BE2C (cell line): ENCODE data around the gene PKP3.
A peak's percentile ranks its signal among the peaks of the same experiment; 100 is the strongest.

ENCODE experiments used
- DNase-seq: peaks from one replicate; pipeline ENCODE4 v3.0.0-alpha.2; 2020
- H3K27me3 ChIP-seq: fragments of 250-450 bp; sonication (Bioruptor Pico); 2 replicates; pipeline ENCODE4 v1.5.1; 2020; ENCODE audit warnings: mild to moderate bottlenecking
- H3K36me3 ChIP-seq: fragments of 250-450 bp; sonication (Bioruptor Pico); 2 replicates; pipeline ENCODE4 v1.5.1; 2020; ENCODE audit warnings: mild to moderate bottlenecking
- H3K4me1 ChIP-seq: fragments of 250-450 bp; sonication (Bioruptor Pico); 2 replicates; pipeline ENCODE4 v1.5.1; 2020
- H3K4me3 ChIP-seq: 2 replicates; pipeline ENCODE4 v1.5.1; 2011; ENCODE audit warnings: low read depth, low read length
- H3K9me3 ChIP-seq: fragments of 250-450 bp; sonication (Bioruptor Pico); 2 replicates; pipeline ENCODE4 v1.5.1; 2020
- CTCF ChIP-seq: IDR thresholded peaks from 2 replicates; pipeline ENCODE4 v1.5.1; 2012; ENCODE audit warnings: mild to moderate bottlenecking, low read depth, low read length

Gene PKP3

GRCh38 chr11:363948-364761 lies 29.9 kb upstream of the PKP3 start:
- Histone ChIP-seq H3K27me3 (peaks cover 7% of the 10 kb centered on the region), H3K4me1 (no peaks in the 10 kb centered on the region), H3K4me3 (no peak overlapping the region), H3K36me3 (no peaks in the 10 kb centered on the region), H3K9me3 (no peaks in the 10 kb centered on the region)
- no peak for TF ChIP-seq CTCF
- peak; percentile 24 for DNase-seq

GRCh38 chr11:364991-365725 lies 28.9 kb upstream of the PKP3 start:
- no peak for TF ChIP-seq CTCF
- H3K9me3 ChIP-seq: no peaks in the 10 kb centered on the region
- H3K36me3 ChIP-seq: no peaks in the 10 kb centered on the region
- peaks cover 8% of the 10 kb centered on the region for H3K27me3 ChIP-seq
- H3K4me1 ChIP-seq: no peaks in the 10 kb centered on the region
- DNase-seq: no peak
- H3K4me3 ChIP-seq: no peak overlapping the region

- no peaks in the 10 kb centered on the region for H3K9me3 ChIP-seq
- no peaks in the 10 kb centered on the region for H3K36me3 ChIP-seq
- no peaks in the 10 kb centered on the region for H3K4me1 ChIP-seq
- DNase-seq: no peak
- no peak overlapping the region for H3K4me3 ChIP-seq
- peaks cover 11% of the 10 kb centered on the region for H3K27me3 ChIP-seq
- TF ChIP-seq CTCF: no peak
Observed at GRCh38 chr11:365831-366230, 28.2 kb upstream of the PKP3 start.

- DNase-seq: no peak
- Histone ChIP-seq H3K27me3 (peaks cover 11% of the 10 kb centered on the region), H3K4me3 (no peak overlapping the region), H3K36me3 (no peaks in the 10 kb centered on the region), H3K9me3 (no peaks in the 10 kb centered on the region), H3K4me1 (no peaks in the 10 kb centered on the region)
- TF ChIP-seq CTCF: no peak
Observed at GRCh38 chr11:367956-368413, 26.0 kb upstream of the PKP3 start.

GRCh38 chr11:368414-369335 lies 25.3 kb upstream of the PKP3 start:
- no peaks in the 10 kb centered on the region for H3K9me3 ChIP-seq
- no peak for TF ChIP-seq CTCF
- peaks cover 11% of the 10 kb centered on the region for H3K27me3 ChIP-seq
- H3K36me3 ChIP-seq: no peaks in the 10 kb centered on the region
- no peak for DNase-seq
- no peak overlapping the region for H3K4me3 ChIP-seq
- H3K4me1 ChIP-seq: no peaks in the 10 kb centered on the region
